MCF 10A (cell line): Measurements from ENCODE around the gene ACER2. TPM values are rescaled to one million over a fixed set of nuclear protein-coding genes. Genes with fewer than 3 reads are reported as not detected.

Experiments used
- BruUV-seq: library from RNA; stranded (reverse); fragments of 400-500 nt; replicated peaks from 2 replicates; lab custom pipeline; 2021; lab: Mats Ljungman, UMichigan
- CTCF ChIA-PET: fragments of 300-600 bp; sonication (Branson Sonifier 250); formaldehyde crosslinking; extraction: SDS; loops from one replicate; lab custom pipeline; 2021; ENCODE audit warnings: antibody characterized with exemption, inconsistent platforms; lab: Yijun Ruan, JAX
- POLR2A ChIA-PET: fragments of 300-600, 350-650 bp; sonication (Branson Sonifier 250); formaldehyde crosslinking; extraction: SDS; loops from one replicate; lab custom pipeline; 2020; ENCODE audit warnings: antibody characterized with exemption, inconsistent platforms; lab: Yijun Ruan, JAX
- DNase-seq: peaks from one replicate; pipeline ENCODE4 v3.0.0-alpha.2; 2018; ENCODE audit not compliant: unreplicated experiment
- H3K27ac Mint-ChIP-seq: one replicate; pipeline ENCODE4 v1.8.0; 2022; ENCODE audit warnings: mild to moderate bottlenecking, low read depth, mixed read lengths; ENCODE audit not compliant: unreplicated experiment
- H3K27me3 Mint-ChIP-seq: one replicate; pipeline ENCODE4 v1.8.0; 2022; ENCODE audit warnings: mixed read lengths; ENCODE audit not compliant: insufficient read depth, unreplicated experiment
- H3K36me3 Mint-ChIP-seq: one replicate; pipeline ENCODE4 v1.8.0; 2022; ENCODE audit warnings: mild to moderate bottlenecking, moderate library complexity, mixed read lengths; ENCODE audit not compliant: insufficient read depth, unreplicated experiment
- H3K4me1 Mint-ChIP-seq: one replicate; pipeline ENCODE4 v1.8.0; 2022; ENCODE audit warnings: mixed read lengths; ENCODE audit not compliant: insufficient read depth, unreplicated experiment
- H3K4me3 Mint-ChIP-seq: one replicate; pipeline ENCODE4 v1.8.0; 2022; ENCODE audit warnings: mild to moderate bottlenecking, moderate library complexity, mixed read lengths; ENCODE audit not compliant: unreplicated experiment
- H3K9me3 Mint-ChIP-seq: one replicate; pipeline ENCODE4 v1.8.0; 2022; ENCODE audit warnings: mixed read lengths; ENCODE audit not compliant: unreplicated experiment
- intact Hi-C: fragments of 100-400 bp; cut with micrococcal nuclease; formaldehyde crosslinking; loops from 2 replicates; pipeline ENCODE4 v1.14.1; 2022
- total RNA-seq: library from RNA; stranded (reverse); gene quantifications from 2 replicates; pipeline ENCODE4 v1.2.3, GENCODE V29; 2022
- TF ChIP-seq, protein P1 (sequence below): fragments of 200-600 bp; IDR thresholded peaks from one replicate; pipeline ENCODE4 v1.8.0; 2022; ENCODE audit warnings: antibody characterized with exemption, mild to moderate bottlenecking; ENCODE audit not compliant: unreplicated experiment

The ACER2 gene
- total RNA-seq, 1 experiment from 2014 or later = 3.2 TPM

DNA sequence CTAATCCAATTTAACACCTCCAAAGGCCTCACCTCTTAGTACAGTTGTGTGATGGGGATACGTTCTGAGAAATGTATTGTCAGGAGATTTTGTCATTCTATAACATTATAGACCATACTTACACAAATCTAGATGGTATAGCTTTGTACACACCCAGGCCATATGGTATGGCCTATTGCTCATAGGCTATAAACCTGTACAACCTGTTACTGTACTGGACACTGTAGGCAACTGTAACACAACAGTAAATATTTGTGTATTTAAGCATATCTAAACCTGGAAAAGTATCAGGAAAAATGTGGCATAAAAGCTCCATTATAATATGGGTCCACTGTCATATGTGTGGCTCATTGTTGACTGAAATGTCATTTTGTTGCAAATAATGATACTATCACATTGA is 12.1 kb downstream of the ACER2 start:
- ChIA-PET POLR2A (no interaction called here), CTCF (interaction anchor here (1.6 kb wide), 1 partner anchor 44 kb away, joined by 3 read pairs; no protein-coding TSS in a partner anchor)
- H3K4me3 Mint-ChIP-seq = no peak overlapping the region
- H3K9me3 Mint-ChIP-seq = no peaks in the 10 kb centered on the region
- no peak for DNase-seq
- TF ChIP-seq, protein P1, sequence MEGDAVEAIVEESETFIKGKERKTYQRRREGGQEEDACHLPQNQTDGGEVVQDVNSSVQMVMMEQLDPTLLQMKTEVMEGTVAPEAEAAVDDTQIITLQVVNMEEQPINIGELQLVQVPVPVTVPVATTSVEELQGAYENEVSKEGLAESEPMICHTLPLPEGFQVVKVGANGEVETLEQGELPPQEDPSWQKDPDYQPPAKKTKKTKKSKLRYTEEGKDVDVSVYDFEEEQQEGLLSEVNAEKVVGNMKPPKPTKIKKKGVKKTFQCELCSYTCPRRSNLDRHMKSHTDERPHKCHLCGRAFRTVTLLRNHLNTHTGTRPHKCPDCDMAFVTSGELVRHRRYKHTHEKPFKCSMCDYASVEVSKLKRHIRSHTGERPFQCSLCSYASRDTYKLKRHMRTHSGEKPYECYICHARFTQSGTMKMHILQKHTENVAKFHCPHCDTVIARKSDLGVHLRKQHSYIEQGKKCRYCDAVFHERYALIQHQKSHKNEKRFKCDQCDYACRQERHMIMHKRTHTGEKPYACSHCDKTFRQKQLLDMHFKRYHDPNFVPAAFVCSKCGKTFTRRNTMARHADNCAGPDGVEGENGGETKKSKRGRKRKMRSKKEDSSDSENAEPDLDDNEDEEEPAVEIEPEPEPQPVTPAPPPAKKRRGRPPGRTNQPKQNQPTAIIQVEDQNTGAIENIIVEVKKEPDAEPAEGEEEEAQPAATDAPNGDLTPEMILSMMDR = no peak
- no peak overlapping the region for H3K27ac Mint-ChIP-seq
- H3K36me3 Mint-ChIP-seq = no peaks in the 10 kb centered on the region
- no TSS peak for BruUV-seq
- intact Hi-C loops = no loop called here
- H3K27me3 Mint-ChIP-seq = no peaks in the 10 kb centered on the region
- H3K4me1 Mint-ChIP-seq = no peaks in the 10 kb centered on the region

DNA sequence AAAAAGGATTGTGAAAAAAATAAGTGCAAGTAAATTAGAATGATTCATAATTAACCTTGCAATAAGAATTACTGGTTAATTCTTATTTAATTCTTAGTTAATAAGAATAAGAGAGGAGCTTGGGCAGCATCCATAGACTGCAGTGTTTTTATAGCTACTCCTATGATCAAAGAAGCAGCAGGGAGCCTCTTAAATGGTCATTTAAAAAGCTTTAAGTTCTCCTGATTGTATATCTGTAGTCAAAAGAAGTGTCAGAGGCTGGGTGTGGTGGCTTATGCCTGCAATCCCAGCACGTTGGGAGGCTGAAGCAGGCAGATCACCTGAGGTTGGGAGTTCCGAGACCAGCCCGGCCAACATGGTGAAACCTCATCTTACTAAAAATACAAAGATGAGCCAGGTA is 14.4 kb downstream of the ACER2 start:
- POLR2A ChIA-PET = no interaction called here
- TF ChIP-seq, protein P1 = no peak
- intact Hi-C loops = no loop called here
- Mint-ChIP-seq H3K36me3 (peaks cover 9% of the 10 kb centered on the region), H3K27ac (no peak overlapping the region), H3K27me3 (no peaks in the 10 kb centered on the region), H3K4me1 (no peaks in the 10 kb centered on the region), H3K9me3 (no peaks in the 10 kb centered on the region), H3K4me3 (no peak overlapping the region)
- CTCF ChIA-PET = interaction anchor here (1.1 to 3.0 kb wide), 2 partner anchors 34 to 41 kb away, joined by 4 to 14 read pairs; no protein-coding TSS in a partner anchor
- no peak for DNase-seq
- BruUV-seq = no TSS peak

DNA sequence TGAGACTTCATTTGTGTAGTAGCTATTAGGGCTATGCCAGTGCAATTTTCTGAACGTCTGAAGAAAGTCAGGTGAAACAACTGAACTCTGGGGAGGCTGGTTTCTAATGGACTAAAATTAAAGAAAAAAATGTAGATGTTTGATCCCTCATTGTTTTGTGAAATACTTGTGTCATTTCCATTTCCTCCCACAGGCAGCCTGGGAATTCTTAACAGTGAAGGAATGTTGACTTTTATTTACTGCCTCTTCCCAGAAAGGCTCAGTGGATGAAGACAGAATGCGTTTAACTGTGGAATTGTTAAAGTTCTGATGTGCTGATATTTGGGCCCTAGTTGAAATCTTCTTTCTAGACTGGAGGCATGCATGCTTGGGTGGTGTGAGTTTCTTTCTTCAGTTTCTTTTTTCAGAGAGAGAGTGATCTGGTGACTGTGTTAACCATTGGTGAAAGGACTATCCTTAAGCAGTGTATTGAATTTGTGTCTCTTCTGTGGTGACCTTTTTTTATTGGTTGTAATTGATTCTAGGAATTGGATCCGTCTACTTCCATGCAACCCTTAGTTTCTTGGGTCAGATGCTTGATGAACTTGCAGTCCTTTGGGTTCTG is 15.5 kb downstream of the ACER2 start:
- ChIA-PET POLR2A (no interaction called here), CTCF (interaction anchor here (0.8 to 3.0 kb wide), 3 partner anchors 12 to 41 kb away, joined by 3 to 14 read pairs (median 5); no protein-coding TSS in a partner anchor)
- no TSS peak for BruUV-seq
- H3K9me3 Mint-ChIP-seq = no peaks in the 10 kb centered on the region
- H3K4me3 Mint-ChIP-seq = no peak overlapping the region
- H3K27me3 Mint-ChIP-seq = no peaks in the 10 kb centered on the region
- intact Hi-C loops = no loop called here
- DNase-seq = no peak
- no peaks in the 10 kb centered on the region for H3K4me1 Mint-ChIP-seq
- TF ChIP-seq, protein P1 = no peak
- H3K27ac Mint-ChIP-seq = no peak overlapping the region
- peaks cover 11% of the 10 kb centered on the region for H3K36me3 Mint-ChIP-seq

DNA sequence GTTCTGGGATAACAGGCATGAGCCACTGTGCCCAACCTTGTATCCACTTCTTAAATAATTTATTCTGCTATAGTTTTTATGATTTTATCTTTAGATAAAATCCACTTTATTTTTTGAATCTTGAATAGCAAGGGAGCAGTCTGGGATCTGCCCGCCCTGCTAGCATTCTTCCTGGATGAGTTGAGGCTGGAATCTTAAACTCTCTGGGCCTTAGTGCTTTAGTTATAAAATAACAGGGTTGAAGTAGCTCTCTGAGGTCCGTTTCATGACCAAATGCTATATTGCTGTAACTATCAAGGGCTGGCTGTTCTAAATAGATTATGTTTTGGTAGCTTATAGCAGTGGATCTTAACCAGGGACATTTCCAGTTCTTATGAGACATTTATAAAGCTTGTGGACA is 20.8 kb downstream of the ACER2 start:
- Mint-ChIP-seq H3K27ac (no peak overlapping the region), H3K4me3 (no peak overlapping the region), H3K27me3 (no peaks in the 10 kb centered on the region), H3K36me3 (peaks cover 11% of the 10 kb centered on the region), H3K4me1 (no peaks in the 10 kb centered on the region), H3K9me3 (no peaks in the 10 kb centered on the region)
- DNase-seq = no peak
- TF ChIP-seq, protein P1 = no peak
- ChIA-PET CTCF (interaction anchor here (0.6 to 1.9 kb wide), 2 partner anchors 35 kb away, joined by 4 to 8 read pairs; no protein-coding TSS in a partner anchor), POLR2A (no interaction called here)
- BruUV-seq = no TSS peak
- intact Hi-C loops = no loop called here
